C4-2B (cell line): Measurements from ENCODE around the gene GRIA4.

Experiments used
- ZFX ChIP-seq: fragments of 450-650 bp; IDR thresholded peaks from 2 replicates; pipeline ENCODE4 v1.6.1; 2017
- TF ChIP-seq, protein P1 (sequence below): fragments of 450-650 bp; conservative IDR thresholded peaks from 2 replicates; pipeline ENCODE4 v1.5.1; 2017; ENCODE audit warnings: mild to moderate bottlenecking

DNA sequence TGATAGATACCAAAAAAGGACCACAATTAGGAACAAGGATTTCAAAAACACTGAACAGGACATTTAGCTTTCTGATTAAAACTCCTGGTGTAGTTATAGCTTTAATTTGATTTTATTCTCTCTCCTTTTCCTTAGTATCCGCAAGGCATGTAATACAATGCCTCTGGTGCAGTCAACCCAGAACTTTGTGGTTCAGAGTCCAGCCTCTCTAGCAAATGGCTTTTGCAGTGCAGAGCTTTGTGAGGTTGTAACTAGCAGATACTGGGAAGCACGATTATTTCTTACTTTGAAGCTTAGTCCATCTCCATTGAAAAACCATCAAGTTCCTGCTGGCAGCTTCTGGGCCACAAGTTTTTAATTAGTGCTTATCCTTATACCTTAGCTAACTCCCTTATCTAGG is 79.8 kb downstream of the GRIA4 start:
- TF ChIP-seq, protein P1, sequence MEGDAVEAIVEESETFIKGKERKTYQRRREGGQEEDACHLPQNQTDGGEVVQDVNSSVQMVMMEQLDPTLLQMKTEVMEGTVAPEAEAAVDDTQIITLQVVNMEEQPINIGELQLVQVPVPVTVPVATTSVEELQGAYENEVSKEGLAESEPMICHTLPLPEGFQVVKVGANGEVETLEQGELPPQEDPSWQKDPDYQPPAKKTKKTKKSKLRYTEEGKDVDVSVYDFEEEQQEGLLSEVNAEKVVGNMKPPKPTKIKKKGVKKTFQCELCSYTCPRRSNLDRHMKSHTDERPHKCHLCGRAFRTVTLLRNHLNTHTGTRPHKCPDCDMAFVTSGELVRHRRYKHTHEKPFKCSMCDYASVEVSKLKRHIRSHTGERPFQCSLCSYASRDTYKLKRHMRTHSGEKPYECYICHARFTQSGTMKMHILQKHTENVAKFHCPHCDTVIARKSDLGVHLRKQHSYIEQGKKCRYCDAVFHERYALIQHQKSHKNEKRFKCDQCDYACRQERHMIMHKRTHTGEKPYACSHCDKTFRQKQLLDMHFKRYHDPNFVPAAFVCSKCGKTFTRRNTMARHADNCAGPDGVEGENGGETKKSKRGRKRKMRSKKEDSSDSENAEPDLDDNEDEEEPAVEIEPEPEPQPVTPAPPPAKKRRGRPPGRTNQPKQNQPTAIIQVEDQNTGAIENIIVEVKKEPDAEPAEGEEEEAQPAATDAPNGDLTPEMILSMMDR = no peak
- TF ChIP-seq ZFX = no peak
